K562 (cell line): ENCODE results near the gene NUDT4B.
"Not testable (repeated sequence)": the region's sequence is repeated elsewhere in the genome, so short reads cannot be mapped to it uniquely, and the experiment has no call there.

Source experiments
- RAD51 ChIP-seq: fragments of 450-650 bp; IDR thresholded peaks from 2 replicates; pipeline ENCODE4 v1.7.1; 2016; ENCODE audit warnings: low read depth, mild to moderate bottlenecking, borderline replicate concordance
- TOE1 ChIP-seq, 2 experiments: fragments of 450-650 bp in 1 of 2; sonication (generic) in 1 of 2; formaldehyde crosslinking in 1 of 2; IDR thresholded peaks; 2 replicates each; pipeline versions ENCODE4 v1.7.1 to v1.8.0; 2016 to 2022; ENCODE audit warnings: borderline replicate concordance in 2 of 2, mild to moderate bottlenecking in 2 of 2, antibody characterized with exemption in 1 of 2, inconsistent platforms in 1 of 2, low read depth in 1 of 2, missing genetic modification reagents in 1 of 2, moderate library complexity in 1 of 2
- TF ChIP-seq, protein P1 (sequence below): fragments of 250-450 bp; sonication (Bioruptor Pico); IDR thresholded peaks from 2 replicates; pipeline ENCODE4 v1.4.0; 2020; ENCODE audit warnings: mild to moderate bottlenecking, moderate library complexity

DNA sequence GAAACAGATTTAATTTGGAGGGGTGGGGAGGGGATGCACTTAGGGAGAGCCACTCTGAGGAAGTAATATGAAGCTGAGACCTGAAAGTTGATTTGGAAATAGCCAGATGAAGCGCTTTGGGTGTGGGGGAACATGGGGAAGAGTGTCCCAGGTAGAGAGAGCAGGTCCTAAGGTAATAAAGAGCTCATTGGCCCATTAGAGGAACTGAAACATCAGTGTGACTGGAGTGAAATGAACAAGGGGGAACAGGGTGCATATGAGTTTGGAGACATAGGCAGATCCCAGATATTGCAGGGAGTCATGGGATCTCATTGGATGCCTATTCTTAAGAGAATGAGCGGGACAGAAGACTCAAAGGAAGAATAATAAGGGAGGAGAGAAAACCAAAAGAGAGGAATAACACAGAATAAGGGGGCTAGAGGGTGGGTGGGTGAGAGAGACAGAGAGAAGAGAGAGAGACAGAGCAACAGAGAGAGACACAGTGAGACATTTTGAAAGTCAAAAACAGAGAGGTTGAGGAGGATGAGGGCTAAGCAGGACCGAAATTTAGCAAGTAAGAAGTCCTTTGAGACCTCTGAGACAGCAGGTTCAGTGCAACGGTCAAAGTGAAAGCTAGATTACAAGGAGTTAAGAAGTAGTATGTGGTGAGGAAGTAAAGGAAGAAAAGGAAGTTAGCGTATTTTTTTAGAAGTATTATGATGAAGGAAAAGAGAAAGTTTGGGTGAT is 14.8 kb upstream of the NUDT4B start:
- TF ChIP-seq, protein P1, sequence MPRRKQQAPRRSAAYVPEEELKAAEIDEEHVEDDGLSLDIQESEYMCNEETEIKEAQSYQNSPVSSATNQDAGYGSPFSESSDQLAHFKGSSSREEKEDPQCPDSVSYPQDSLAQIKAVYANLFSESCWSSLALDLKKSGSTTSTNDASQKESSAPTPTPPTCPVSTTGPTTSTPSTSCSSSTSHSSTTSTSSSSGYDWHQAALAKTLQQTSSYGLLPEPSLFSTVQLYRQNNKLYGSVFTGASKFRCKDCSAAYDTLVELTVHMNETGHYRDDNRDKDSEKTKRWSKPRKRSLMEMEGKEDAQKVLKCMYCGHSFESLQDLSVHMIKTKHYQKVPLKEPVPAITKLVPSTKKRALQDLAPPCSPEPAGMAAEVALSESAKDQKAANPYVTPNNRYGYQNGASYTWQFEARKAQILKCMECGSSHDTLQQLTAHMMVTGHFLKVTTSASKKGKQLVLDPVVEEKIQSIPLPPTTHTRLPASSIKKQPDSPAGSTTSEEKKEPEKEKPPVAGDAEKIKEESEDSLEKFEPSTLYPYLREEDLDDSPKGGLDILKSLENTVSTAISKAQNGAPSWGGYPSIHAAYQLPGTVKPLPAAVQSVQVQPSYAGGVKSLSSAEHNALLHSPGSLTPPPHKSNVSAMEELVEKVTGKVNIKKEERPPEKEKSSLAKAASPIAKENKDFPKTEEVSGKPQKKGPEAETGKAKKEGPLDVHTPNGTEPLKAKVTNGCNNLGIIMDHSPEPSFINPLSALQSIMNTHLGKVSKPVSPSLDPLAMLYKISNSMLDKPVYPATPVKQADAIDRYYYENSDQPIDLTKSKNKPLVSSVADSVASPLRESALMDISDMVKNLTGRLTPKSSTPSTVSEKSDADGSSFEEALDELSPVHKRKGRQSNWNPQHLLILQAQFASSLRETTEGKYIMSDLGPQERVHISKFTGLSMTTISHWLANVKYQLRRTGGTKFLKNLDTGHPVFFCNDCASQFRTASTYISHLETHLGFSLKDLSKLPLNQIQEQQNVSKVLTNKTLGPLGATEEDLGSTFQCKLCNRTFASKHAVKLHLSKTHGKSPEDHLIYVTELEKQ (CRISPR knock-in tag), result not testable (repeated sequence)
- not testable (repeated sequence) for TF ChIP-seq RAD51; TOE1 (IDR thresholded peaks at IDR 0.05; ENCODE audit: borderline replicate concordance); TOE1 (CRISPR knock-in tag; IDR thresholded peaks at IDR 0.05; ENCODE audit: borderline replicate concordance, low read depth)
